HEK293T (cell line): Measurements from ENCODE around the gene TDRD12.
"Not testable (repeated sequence)": the region's sequence is repeated elsewhere in the genome, so short reads cannot be mapped to it uniquely, and the experiment has no call there.

ENCODE experiments used
- CTCF ChIA-PET: fragments of 350-600 bp; formaldehyde crosslinking; extraction: SDS; loops from one replicate; lab custom pipeline; 2021; ENCODE audit warnings: antibody characterized with exemption, inconsistent platforms; lab: Yijun Ruan, JAX
- POLR2A ChIA-PET: fragments of 350-600 bp; formaldehyde crosslinking; extraction: SDS; loops from one replicate; lab custom pipeline; 2020; ENCODE audit warnings: antibody characterized with exemption, inconsistent platforms; lab: Yijun Ruan, JAX
- DNase-seq: peaks from one replicate; pipeline ENCODE4 v3.0.0; 2012; ENCODE audit warnings: mixed read lengths; ENCODE audit errors: extremely low spot score
- ARNT ChIP-seq: fragments of 450-650 bp; IDR thresholded peaks from 2 replicates; pipeline ENCODE4 v1.6.1; 2017; ENCODE audit warnings: mild to moderate bottlenecking
- BHLHE40 ChIP-seq: fragments of 450-650 bp; IDR thresholded peaks from 2 replicates; pipeline ENCODE4 v1.6.1; 2016; ENCODE audit warnings: mild to moderate bottlenecking, moderate library complexity, borderline replicate concordance
- CTBP1 ChIP-seq: fragments of 450-650 bp; IDR thresholded peaks from 2 replicates; pipeline ENCODE4 v1.6.1; 2016; ENCODE audit warnings: borderline replicate concordance
- ELF4 ChIP-seq: fragments of 450-650 bp; IDR thresholded peaks from 2 replicates; pipeline ENCODE4 v1.6.1; 2017; ENCODE audit warnings: antibody characterized with exemption
- FOXA1 ChIP-seq: fragments of 450-650 bp; IDR thresholded peaks from 2 replicates; pipeline ENCODE4 v1.6.1; 2016; ENCODE audit warnings: mild to moderate bottlenecking
- FOXK2 ChIP-seq: fragments of 450-650 bp; IDR thresholded peaks from 2 replicates; pipeline ENCODE4 v1.6.1; 2016; ENCODE audit warnings: mild to moderate bottlenecking
- FOXM1 ChIP-seq: fragments of 450-650 bp; IDR thresholded peaks from 2 replicates; pipeline ENCODE4 v1.6.1; 2017; ENCODE audit warnings: mild to moderate bottlenecking, borderline replicate concordance
- HDGF ChIP-seq: fragments of 450-650 bp; IDR thresholded peaks from 2 replicates; pipeline ENCODE4 v1.6.1; 2017; ENCODE audit warnings: antibody characterized with exemption, borderline replicate concordance
- L3MBTL2 ChIP-seq: fragments of 450-650 bp; conservative IDR thresholded peaks from 2 replicates; pipeline ENCODE4 v1.6.1; 2016; ENCODE audit warnings: mild to moderate bottlenecking
- LEF1 ChIP-seq: fragments of 450-650 bp; IDR thresholded peaks from 2 replicates; pipeline ENCODE4 v1.6.1; 2017; ENCODE audit warnings: mild to moderate bottlenecking, borderline replicate concordance
- NFRKB ChIP-seq: fragments of 450-650 bp; IDR thresholded peaks from 2 replicates; pipeline ENCODE4 v1.6.1; 2016; ENCODE audit warnings: mild to moderate bottlenecking, moderate library complexity
- SP1 ChIP-seq: fragments of 450-650 bp; IDR thresholded peaks from 2 replicates; pipeline ENCODE4 v1.6.1; 2017
- SUZ12 ChIP-seq: fragments of 450-650 bp; IDR thresholded peaks from 2 replicates; pipeline ENCODE4 v1.6.1; 2016; ENCODE audit warnings: mild to moderate bottlenecking
- TARDBP ChIP-seq: fragments of 450-650 bp; IDR thresholded peaks from 2 replicates; pipeline ENCODE4 v1.6.1; 2016
- ZNF384 ChIP-seq: fragments of 450-650 bp; IDR thresholded peaks from 2 replicates; pipeline ENCODE4 v1.6.1; 2016
- TF ChIP-seq, protein P1 (sequence below): fragments of 450-650 bp; IDR thresholded peaks from 2 replicates; pipeline ENCODE4 v1.6.1; 2016

TDRD12 gene

DNA sequence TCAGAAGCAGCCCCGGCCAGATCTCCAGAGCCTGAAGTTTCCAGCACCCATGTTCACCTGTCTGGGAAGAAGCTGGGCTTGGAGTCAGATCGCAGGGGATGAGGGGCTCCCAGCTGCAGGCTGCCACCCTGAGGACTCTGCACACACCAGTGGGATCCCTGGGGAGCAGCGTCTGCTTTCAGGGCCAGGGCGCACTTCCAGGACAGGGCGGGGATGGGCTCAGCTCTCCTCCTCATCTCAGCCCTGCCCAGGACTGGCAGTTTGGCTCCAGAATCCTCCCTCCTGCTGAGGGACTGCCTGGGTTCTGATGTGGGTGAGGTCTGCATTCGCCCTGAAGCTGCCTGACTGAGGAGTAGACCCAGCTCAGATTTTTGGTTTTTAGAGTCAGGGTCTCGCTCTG is 146.5 kb downstream of the TDRD12 start:
- POLR2A ChIA-PET: no interaction called here
- no peak for TF ChIP-seq NFRKB
- TF ChIP-seq, protein P1, sequence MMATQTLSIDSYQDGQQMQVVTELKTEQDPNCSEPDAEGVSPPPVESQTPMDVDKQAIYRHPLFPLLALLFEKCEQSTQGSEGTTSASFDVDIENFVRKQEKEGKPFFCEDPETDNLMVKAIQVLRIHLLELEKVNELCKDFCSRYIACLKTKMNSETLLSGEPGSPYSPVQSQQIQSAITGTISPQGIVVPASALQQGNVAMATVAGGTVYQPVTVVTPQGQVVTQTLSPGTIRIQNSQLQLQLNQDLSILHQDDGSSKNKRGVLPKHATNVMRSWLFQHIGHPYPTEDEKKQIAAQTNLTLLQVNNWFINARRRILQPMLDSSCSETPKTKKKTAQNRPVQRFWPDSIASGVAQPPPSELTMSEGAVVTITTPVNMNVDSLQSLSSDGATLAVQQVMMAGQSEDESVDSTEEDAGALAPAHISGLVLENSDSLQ: no peak
- TF ChIP-seq BHLHE40: no peak
- no peak for TF ChIP-seq SUZ12
- TF ChIP-seq L3MBTL2: no peak
- TF ChIP-seq FOXK2: no peak
- no peak for TF ChIP-seq CTBP1
- TF ChIP-seq SP1: no peak
- TF ChIP-seq ARNT: no peak
- TF ChIP-seq FOXA1: no peak
- no peak for TF ChIP-seq ELF4
- TF ChIP-seq ZNF384: no peak
- no peak for TF ChIP-seq LEF1
- no peak for TF ChIP-seq FOXM1
- TF ChIP-seq HDGF: no peak
- TF ChIP-seq TARDBP: no peak
- DNase-seq: no peak
- CTCF ChIA-PET: no interaction called here

DNA sequence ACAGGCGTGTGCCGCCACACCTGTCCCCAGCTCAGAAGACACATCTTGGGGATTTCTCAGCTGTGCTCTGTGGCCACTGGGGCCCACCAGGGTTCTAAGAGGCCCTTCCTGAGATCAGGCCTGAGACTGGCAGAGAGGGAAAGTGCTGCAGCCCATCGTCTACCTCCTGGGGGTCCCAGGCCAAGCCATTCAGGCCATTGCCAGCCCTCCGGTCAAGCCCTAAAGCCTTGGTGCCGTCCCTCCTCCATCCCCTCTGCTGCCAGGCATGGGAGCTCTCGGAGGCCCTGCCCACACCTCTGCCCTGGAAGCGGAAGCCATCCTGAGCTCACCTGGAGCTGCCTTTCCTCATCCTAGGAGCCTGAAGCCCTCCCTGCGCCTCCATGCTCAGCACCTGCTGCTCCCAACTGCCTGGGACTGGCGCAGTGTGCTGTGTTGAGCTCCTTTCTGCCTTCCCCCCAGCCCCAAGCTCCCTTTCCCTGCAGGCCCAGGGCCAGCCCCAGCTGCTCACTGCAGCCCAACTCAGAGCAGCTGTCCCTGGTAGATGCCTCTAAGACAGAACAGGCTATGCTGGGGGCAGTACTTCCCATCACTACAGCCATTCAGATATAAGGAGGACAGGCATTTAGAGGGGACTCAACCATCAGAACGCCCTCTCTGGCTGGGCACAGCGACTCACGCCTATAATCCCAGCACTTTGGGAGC is 147.1 kb downstream of the TDRD12 start:
- ChIA-PET POLR2A (interaction anchor here (0.9 kb wide), 1 partner anchor 12 kb away, joined by 3 read pairs; no protein-coding TSS in a partner anchor), CTCF (no interaction called here)
- TF ChIP-seq FOXA1 (no peak), TARDBP (no peak), ARNT (no peak), L3MBTL2 (no peak), NFRKB (no peak), LEF1 (no peak), BHLHE40 (no peak), ZNF384 (no peak), CTBP1 (no peak)
- TF ChIP-seq, protein P1: no peak
- DNase-seq: no peak

DNA sequence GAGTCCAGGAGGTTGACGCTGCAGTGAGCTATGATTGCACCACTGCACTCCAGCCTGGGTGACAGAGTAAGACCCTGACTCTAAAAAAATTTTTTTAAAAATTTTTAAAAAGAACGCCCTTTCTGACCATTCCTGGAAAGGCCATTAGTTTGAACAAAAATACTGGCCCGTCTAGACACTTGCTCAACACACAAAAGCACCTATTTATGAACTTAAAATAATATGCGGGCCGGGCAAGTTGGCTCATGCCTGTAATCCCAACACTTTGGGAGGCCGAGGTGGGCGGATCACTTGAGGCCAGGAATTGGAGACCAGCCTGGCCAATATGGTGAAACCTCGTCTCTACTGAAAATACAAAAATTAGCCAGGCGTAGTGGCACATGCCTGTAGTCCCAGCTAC is 147.9 kb downstream of the TDRD12 start:
- DNase-seq: not testable (repeated sequence)
- ChIA-PET POLR2A (interaction anchor here (0.9 kb wide), 1 partner anchor 11 kb away, joined by 3 read pairs; no protein-coding TSS in a partner anchor), CTCF (interaction anchor here (0.6 kb wide), 1 partner anchor 41 kb away, joined by 3 read pairs; no protein-coding TSS in a partner anchor)

DNA sequence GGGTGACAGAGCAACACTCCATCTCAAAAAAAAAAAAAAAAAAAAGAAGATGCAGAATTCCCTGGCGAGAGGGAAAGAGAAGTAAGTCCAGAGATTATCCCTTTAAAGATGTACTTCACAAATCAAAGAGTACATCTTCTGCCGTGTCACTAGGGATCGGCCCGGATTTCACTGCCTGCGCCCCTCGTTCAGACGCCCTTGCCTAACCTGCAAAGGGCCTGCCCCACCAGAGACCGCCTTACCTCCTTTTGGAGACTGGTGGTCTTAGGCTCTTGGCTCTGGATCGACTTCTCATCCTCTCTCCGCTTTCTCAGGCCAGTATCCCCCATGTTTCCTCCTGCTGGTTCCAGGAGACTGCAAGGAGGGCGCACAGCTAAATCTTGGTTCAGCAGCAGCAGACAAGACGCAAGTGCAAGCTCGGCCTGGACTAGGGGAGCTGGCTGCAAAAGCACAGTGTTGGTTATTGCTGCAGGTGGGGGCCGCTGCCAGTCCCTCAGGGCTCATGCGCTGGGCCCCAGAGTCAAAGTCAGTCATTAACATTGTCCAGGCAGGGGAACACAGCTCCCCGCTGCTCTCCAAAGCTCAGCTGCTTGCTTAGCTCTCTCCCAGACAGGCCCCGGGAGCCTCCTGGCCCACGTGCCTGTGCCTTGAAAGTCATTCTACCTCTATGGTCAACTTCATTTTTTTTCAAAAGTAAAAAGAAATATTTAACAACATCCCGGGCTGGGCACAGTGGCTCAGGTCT is 148.8 kb downstream of the TDRD12 start:
- TF ChIP-seq TARDBP: no peak
- no peak for TF ChIP-seq CTBP1
- no peak for TF ChIP-seq FOXA1
- TF ChIP-seq FOXK2: no peak
- TF ChIP-seq SP1: no peak
- no peak for TF ChIP-seq NFRKB
- no peak for TF ChIP-seq LEF1
- TF ChIP-seq ARNT: no peak
- TF ChIP-seq ZNF384: no peak
- no peak for TF ChIP-seq ELF4
- TF ChIP-seq L3MBTL2: no peak
- TF ChIP-seq HDGF: no peak
- no peak for TF ChIP-seq FOXM1
- TF ChIP-seq, protein P1: no peak
- no peak for TF ChIP-seq SUZ12
- no peak for TF ChIP-seq BHLHE40
- POLR2A ChIA-PET: no interaction called here
- CTCF ChIA-PET: no interaction called here
- no peak for DNase-seq

DNA sequence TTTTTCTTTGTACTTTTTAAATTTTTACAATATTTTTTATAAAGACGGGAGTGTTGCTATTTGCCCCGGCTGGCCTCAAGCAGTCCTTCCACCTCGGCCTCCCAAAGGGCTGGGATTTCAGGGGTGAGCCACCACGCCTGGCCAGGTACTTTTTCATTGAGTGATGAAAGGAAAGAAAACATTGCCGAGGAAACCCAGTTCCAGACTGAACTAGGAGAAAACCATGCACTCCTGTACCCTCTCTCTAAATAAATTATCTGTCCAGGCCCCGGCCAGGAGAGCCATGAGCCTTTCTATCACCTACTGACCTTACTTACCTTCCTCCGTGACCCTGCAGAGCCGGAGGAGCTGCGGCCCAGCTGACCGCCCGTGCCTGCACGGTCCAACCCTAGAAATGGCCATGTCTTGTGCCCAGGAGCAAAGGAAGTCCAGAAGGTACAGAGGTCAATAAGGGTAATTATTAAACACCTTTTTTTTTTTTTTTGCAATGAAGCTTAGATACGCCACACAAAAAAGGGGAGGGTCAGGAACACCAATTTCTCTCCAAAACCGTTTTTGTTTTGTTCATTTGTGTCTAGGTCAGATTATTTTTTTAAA is 149.9 kb downstream of the TDRD12 start, which contains the start of gene SLC7A9:
SLC7A9 (minus strand) TSS at position 399 of the 597 bp plus-strand sequence. CDS start 1,233 bp downstream, outside the sequence.
- no peak for TF ChIP-seq HDGF
- ChIA-PET CTCF (no interaction called here), POLR2A (no interaction called here)
- DNase-seq: no peak

DNA sequence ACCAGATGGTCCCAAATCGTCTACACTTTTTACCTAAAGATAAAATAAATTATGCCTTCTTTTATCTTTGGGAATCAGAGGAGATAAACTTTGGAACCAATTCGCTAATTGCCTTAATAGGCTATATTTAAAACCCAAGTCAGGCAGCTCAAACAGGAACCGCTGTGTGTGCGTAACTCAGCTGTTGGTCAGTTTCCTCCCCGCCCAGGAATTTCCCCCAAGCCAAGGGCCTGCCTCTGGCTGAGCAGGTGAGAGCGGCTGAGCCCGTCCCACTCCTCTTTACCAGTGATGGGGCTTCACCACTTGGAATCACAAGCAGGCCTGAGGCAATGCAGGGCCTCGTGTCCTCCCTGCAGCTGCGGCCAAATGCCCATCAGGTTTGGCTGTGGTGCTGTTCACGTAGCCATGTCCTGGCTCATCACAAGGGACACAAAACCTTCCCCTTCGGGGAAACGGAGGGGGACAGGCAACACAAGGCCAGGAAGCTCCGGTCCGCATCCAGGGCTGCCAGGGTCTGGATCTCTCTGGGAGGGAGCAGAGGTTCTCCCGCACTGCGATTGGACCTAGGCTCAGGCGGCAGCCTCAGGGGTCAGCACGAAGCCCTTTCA is 150.5 kb downstream of the TDRD12 start:
- CTCF ChIA-PET: no interaction called here
- TF ChIP-seq BHLHE40: no peak
- POLR2A ChIA-PET: no interaction called here
- no peak for DNase-seq
